Adrenal gland (tissue), 5 donors: ENCODE measurements around the gene CILP.

Experiments used
- CTCF ChIP-seq, 6 experiments: fragments of 450-650 bp in 4 of 6; fragments of 200-600 bp in 2 of 6; sonication (generic) in 1 of 6; IDR thresholded peaks; 1 replicate in 5 of 6; 2 replicates in 1 of 6; pipeline versions ENCODE4 v1.5.1 to v1.8.0; 2016 to 2021; ENCODE audit warnings: antibody characterized with exemption in 6 of 6, mild to moderate bottlenecking in 2 of 6, moderate library complexity in 1 of 6
- POLR2A ChIP-seq, 2 donors: fragments of 450-650 bp; IDR thresholded peaks; one replicate each; pipeline ENCODE4 v1.6.1; 2017; ENCODE audit warnings: antibody characterized with exemption in 2 of 2, mild to moderate bottlenecking in 2 of 2, moderate library complexity in 1 of 2
- donor health status: DM: no; HTN: no; CAD: no.

GRCh38 chr15:65171428-65171827 lies 39.8 kb downstream of the CILP start:
- TF ChIP-seq CTCF (IDR thresholded peaks at IDR 0.05), result no peak
- TF ChIP-seq POLR2A (IDR thresholded peaks at IDR 0.05), result no peak
